Measurements from ENCODE around the gene C10orf105. TPM values are rescaled to one million over a fixed set of nuclear protein-coding genes. Genes with fewer than 3 reads are reported as not detected.
A peak's percentile ranks its signal among the peaks of the same experiment; 100 is the strongest.

Gene C10orf105
- total and polyA plus RNA-seq, 12 donors, result 0.03 to 0.16 (median 0.07) TPM; not detected in 5

DNA sequence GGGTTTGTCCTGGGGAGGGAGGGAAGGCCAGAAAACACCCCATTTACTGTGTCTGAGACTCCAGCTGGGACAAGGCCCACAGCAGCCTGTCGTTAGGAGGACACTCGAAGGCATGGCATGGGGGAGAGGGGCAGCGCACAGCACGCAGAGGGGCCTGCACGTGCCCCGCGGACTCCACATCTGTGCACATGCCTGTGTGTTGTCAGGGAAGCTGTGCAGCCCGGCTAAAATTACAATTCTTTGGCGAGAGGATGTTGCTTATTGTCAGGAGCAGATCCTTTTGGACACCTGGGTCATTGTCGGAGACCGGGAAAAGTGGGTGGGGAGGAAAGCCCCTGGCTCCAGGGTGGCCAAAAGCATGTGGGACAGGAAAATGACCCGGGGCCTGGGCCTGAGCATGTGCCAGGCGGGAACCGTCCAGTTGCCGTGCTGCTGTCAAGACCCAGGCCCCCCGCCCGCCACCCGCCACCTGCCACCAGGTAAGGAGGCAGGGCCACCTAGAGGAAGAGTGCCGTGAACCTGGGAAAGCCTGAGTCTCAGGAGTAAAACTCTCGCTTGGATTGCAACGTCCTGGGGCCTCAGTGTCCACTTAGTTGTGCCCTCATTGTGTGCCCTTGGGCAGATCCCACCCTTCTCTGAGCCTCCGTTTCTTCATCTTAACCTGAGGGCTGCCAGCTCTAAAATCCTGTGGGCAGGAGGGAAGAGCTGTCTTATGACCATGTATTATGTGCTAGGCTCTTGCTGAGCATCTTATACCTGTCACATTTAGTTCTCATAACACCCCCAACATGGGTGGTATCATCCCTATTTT lies 46.5 kb upstream of the C10orf105 start:
- WGBS, 2 donors, result 64 to 65% methylated on average over 22 of the region's 22 CpGs
- Histone ChIP-seq H3K27ac (peak overlapping the region; percentile 31 to 99 (median 98)), H3K27me3 (no peaks in the 10 kb centered on the region), H3K9me3 (no peaks in the 10 kb centered on the region), H3K4me3 (peak overlapping the region in 1 of 10 donors; percentile 3), H3K36me3 (peaks cover 0 to 68% (median 6%) of the 10 kb centered on the region in 9 donors), H3K4me1 (peaks cover 47 to 100% (median 100%) of the 10 kb centered on the region in 9 donors)
- DNase-seq, result peak in 1 of 2 donors; percentile 38
- intact Hi-C loops (cut with DNase I), result no loop called here
- TF ChIP-seq, protein P1, sequence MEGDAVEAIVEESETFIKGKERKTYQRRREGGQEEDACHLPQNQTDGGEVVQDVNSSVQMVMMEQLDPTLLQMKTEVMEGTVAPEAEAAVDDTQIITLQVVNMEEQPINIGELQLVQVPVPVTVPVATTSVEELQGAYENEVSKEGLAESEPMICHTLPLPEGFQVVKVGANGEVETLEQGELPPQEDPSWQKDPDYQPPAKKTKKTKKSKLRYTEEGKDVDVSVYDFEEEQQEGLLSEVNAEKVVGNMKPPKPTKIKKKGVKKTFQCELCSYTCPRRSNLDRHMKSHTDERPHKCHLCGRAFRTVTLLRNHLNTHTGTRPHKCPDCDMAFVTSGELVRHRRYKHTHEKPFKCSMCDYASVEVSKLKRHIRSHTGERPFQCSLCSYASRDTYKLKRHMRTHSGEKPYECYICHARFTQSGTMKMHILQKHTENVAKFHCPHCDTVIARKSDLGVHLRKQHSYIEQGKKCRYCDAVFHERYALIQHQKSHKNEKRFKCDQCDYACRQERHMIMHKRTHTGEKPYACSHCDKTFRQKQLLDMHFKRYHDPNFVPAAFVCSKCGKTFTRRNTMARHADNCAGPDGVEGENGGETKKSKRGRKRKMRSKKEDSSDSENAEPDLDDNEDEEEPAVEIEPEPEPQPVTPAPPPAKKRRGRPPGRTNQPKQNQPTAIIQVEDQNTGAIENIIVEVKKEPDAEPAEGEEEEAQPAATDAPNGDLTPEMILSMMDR (IDR thresholded peaks at IDR 0.05), result no peak
- ATAC-seq, result peak in 6 of 8 donors; percentile 1 to 16 (median 3)

DNA sequence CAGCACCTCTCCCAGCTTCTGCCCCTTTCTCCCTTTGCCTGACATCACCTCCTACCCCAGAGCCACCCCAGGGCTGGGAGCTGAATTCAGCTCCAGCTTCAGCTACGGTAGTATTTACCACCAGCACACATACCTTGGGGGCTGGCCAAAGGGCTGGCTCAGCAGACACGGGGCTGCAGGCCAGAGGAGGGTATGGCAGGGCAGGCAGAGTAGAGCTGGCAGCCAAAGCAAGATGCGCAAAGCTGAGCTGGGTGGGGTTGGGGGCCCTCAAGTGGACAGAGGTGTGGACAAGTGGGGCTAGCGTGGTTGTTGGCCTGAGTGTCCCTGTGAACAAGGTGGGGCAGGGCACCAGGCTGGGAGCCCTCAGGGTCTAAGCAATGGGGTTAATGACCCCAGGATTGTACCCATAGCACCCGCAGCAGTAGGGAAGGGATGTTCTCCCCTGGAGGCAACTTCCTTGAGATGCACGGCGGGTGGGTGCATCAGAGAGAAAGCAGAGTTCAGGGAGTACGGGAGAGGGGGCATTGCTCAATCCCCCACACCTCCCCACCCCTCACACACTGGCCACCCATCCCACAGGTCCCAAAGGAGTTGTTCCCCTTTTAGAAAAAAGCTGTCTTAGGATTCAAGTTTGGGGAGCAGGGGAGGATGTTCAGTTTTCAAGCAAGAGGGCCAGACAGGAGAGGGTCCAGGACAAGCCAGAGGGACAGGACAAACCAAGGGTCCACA lies 45.8 kb upstream of the C10orf105 start:
- WGBS, 2 donors, result 41 to 44% methylated on average over 8 of the region's 8 CpGs
- Histone ChIP-seq H3K4me1 (peaks cover 41 to 100% (median 100%) of the 10 kb centered on the region in 9 donors), H3K27me3 (no peaks in the 10 kb centered on the region), H3K27ac (peak overlapping the region; percentile 31 to 99 (median 98)), H3K9me3 (no peaks in the 10 kb centered on the region), H3K4me3 (no peak overlapping the region), H3K36me3 (peaks cover 0 to 76% (median 14%) of the 10 kb centered on the region in 9 donors)
- intact Hi-C loops (cut with DNase I), result no loop called here
- peak in 6 of 8 donors; percentile 15 to 63 (median 42) for ATAC-seq
- DNase-seq, result peak; percentile 70 to 71
- TF ChIP-seq, protein P1 (IDR thresholded peaks at IDR 0.05), result peak in 2 of 9 donors; percentile 10 to 16

DNA sequence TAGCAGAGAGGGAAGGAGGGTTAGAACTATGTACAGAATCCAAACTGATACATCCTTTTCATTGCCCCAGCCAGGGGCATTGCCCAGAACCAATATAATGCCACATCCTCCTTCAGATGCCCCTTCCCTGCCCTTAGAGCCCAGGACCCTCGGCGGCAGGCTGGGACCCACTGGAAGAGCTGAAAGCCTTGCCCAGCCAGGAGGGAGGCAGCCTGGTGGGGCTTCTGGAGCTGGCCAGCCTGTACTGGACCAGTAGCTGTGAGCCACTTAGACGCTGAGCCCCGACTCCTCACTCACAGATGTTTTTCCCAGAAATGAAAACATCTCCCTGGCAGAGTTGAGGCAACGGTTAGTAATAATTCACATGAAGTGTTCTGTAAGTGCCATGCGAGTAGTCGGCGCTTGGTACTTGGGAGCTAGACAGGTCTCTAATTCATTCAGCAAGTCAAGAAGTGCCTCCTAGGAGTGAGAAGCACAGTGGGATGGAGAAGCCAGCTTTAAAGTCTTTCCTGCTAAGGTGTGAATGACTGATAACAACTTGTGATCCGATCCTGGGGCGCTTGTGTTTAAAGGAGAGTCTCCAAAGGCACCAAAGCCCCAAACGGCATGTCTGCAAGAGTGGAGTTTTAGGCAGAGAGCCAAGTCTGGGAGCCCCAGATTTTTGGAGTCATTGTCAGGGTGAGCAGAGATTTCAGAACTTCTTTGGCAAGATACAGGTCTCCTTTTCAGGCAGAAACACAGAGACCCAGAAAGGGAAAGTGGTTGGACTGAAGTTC lies 44.0 kb upstream of the C10orf105 start:
- peaks cover 28 to 93% (median 84%) of the 10 kb centered on the region in 9 donors for H3K4me1 ChIP-seq
- no peak for ATAC-seq

More for the DNA sequence above, 44.0 kb upstream of the C10orf105 start:
- intact Hi-C loops (cut with DNase I), result no loop called here
- no peak for DNase-seq
- WGBS, 2 donors, result 69 to 76% methylated on average over 11 of the region's 11 CpGs
- Histone ChIP-seq H3K9me3 (no peaks in the 10 kb centered on the region), H3K36me3 (peaks cover 0 to 80% (median 22%) of the 10 kb centered on the region in 9 donors), H3K27ac (peak overlapping the region in 8 of 10 donors; percentile 2 to 99 (median 15)), H3K4me3 (no peak overlapping the region), H3K27me3 (no peaks in the 10 kb centered on the region)
- TF ChIP-seq, protein P1 (IDR thresholded peaks at IDR 0.05), result peak in 1 of 9 donors; percentile 2

All from heart right ventricle (tissue), 16 donors.